AG20443 (cell line): ENCODE data around the gene FNDC5.
"Not testable (repeated sequence)": the region's sequence is repeated elsewhere in the genome, so short reads cannot be mapped to it uniquely, and the experiment has no call there.

ENCODE experiments used
- DNase-seq: peaks from one replicate; pipeline ENCODE4 v3.0.0; 2012; ENCODE audit warnings: low spot score, mixed read lengths

Gene FNDC5

DNA sequence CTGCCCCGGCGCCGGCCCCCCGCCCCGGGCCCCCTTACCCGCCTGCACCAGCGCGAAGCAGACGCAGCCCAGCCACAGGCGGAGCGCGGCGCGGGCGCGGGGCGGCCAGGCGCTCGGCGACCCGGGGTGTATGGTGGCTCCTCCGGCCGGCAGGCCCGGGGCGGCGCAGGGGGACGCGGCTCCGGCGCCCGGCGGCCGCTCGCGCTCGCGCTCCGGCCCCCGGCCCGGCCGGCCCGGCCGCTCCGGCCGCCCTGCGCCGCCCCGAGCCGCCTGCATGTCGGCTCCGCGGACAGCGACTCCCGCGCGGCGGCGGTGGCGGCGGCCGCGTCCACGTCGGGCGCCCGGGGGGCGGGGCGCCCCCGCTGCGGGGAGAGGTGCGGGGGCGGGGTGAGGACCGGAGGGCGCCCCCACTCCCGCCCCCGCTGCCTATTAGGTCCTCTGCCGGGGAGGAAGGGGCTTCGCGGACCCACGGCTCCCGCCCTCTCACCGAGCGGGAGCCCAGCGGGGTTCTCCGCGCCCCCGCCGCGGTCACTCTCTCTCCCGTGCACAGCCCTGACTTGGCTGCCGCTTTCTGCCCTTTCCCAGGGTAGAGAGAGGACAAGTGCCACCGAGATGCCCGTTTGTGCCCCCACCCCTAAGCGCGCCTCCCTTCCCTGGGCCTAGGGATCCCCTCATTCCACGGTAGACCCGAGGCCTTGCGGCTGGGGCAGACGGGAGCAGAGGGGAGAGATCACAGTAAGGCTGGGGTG lies at the start of gene FNDC5:
TSS of gene FNDC5 (minus strand) at position 298 of the 749 bp plus-strand sequence.
- peak; percentile 83 for DNase-seq

DNA sequence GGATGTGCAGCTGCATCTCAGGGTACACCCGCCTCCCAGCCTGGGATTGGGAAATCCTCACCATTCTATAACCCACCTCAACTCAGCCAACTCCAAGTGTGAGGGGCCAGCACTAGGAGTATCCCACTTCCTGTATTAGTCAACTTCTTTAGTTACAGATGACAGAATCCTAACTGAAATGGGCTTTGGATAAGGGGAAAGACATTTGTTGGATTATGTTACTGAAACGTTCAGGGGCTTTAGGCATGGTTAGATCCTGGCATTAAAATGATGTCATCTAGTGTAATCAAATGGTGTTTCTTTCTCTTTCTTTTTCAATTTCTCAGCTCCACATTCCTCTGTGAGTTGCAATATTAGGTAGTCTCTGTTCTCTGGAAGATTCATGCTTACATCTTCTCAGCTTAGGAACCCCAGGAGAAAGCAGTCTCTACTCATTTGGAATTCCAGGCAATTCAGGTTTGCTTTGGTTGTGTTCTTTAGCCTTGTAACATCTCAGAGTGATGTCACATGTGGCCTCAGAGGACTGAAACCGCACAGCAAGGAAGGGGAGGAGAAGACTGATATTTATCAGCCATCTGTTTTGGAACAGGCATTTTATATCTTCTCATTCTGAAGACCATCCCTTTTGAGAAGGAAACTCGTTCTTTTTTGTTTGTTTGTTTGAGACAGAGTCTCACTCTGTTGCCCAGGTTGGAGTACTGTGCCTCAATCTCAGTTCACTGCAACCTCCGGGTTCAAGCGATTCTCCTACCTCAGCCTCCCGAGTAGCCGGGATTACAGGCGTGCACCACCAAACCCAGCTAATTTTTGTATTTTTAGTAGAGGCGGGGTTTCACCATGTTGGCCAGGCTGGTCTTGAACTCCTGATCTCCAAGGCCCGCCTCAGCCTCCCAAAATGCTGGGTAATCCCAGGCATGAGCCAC lies 49.4 kb upstream of the FNDC5 start:
- DNase-seq, result peak; percentile 44

- no peak for DNase-seq
Observed at GRCh38 chr1:32918179-32918578, 47.5 kb upstream of the FNDC5 start.

DNA sequence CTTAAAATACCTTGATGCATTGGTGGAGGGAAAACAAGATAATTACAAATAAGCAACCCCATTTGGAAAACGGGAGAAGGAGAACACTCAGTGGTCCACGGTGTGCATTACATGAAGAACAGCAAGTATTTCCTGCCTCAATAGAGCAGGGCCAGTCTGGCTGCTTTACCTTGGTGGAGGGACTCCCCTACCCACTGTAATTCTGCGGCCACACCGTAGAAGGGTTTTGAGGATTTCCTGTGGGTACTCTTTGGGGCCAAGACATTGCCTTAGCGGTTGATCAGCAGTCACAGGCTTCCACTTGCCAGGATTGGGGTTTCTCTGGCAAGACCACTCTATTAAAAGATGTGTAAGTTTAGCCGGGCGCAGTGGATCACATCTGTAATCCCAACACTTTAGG lies 46.8 kb upstream of the FNDC5 start:
- DNase-seq, result no peak

DNA sequence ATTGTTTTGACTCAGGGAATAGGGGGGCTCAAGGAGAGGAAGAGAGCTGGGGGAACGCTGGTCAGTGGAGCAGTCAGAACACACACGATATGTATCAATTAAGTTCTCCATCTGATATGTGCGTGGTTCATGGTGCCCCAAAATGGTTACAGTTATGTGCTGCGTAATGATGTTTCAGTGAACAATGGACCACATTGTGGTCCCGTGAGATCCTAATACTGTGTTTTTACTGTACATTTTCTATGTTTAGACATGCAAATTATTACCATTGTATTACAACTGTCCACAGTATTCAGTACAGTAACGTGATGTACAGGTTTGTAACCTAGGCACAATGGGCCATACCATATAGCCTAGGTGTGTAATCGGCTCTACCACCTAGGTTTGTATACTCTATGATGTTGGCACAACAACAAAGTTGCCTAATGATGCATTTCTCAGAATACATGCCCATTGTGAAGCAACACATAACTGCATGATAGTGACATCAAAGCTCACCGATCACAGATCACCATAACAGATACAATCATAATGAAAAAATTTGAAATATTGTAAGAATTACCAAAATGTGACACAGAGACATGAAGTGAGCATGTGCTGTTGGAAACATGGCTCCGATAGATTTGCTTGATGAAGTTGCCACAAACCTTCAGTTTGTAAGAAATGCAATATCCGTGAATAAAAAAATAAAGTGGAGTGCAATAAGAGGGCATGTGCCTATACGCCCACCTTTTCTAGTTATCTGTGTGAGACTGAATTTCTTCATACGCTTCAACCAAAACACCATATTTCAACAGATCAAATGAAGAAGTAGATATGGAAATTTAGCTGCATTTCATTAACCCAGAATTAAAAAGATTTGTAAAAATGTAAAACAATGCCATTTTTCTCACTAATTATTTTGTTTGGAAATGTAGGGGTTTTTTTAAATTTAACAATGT lies 45.3 kb upstream of the FNDC5 start:
- DNase-seq, result no peak

DNA sequence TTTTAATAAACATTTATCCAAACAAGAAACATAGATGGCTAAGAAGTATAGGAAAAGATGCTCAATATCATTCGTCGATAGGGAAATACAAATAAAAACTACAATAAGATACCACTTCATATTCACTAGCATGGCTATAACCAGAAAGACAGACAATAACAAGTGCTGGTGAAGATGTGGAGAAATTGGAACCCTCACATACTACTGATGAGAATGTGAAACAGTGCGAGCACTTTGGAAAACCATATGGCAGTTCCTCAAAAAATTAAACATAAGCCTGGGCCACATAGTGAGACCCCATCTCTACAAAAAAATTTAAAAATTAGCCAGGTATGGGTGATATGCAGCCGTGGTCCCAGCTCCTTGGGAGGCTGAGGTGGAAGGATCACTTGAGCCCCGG lies 39.6 kb upstream of the FNDC5 start:
- no peak for DNase-seq

GRCh38 chr1:32907435-32907834 lies 36.7 kb upstream of the FNDC5 start:
- DNase-seq, result peak; percentile 47

DNA sequence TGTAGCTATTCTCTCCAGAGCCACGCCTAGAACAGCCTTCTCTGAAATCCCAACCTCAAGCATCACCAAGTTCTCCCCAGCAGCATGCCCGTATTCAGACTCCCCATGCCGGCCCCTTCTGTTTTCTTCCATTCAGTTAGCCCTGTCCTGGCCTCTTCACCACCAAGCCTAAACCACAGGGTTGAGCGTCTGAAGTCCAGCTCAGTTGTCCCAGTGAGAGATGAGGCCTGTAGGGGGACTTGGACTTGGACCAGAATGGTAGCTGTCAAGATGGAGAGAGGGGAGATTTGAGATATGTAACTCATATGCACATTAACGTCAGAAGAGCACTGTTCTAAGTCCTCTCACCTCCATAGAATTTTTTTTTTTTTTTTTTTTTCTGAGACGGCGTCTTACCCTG lies 35.9 kb upstream of the FNDC5 start:
- peak; percentile 7 for DNase-seq

DNA sequence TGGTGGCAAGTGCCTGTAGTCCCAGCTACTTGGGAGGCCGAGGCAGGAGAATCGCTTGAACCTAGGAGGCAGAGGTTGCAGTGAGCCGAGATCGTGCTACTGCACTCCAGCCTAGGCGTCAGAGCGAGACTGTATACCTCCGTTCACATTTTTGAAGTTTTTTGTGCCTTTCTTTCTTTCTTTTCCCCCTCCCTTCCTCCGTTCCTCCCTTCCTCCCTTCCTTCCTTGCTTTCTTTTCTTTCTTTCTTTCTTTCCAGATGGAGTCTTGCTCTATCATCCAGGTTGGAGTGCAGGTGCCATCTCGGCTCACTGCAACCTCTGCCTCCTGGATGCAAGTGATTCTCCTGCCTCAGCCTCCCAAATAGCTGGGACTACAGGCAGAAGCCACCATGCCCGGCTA lies 34.9 kb upstream of the FNDC5 start:
- DNase-seq, result not testable (repeated sequence)

GRCh38 chr1:32904797-32905196 lies 34.1 kb upstream of the FNDC5 start:
- no peak for DNase-seq

DNA sequence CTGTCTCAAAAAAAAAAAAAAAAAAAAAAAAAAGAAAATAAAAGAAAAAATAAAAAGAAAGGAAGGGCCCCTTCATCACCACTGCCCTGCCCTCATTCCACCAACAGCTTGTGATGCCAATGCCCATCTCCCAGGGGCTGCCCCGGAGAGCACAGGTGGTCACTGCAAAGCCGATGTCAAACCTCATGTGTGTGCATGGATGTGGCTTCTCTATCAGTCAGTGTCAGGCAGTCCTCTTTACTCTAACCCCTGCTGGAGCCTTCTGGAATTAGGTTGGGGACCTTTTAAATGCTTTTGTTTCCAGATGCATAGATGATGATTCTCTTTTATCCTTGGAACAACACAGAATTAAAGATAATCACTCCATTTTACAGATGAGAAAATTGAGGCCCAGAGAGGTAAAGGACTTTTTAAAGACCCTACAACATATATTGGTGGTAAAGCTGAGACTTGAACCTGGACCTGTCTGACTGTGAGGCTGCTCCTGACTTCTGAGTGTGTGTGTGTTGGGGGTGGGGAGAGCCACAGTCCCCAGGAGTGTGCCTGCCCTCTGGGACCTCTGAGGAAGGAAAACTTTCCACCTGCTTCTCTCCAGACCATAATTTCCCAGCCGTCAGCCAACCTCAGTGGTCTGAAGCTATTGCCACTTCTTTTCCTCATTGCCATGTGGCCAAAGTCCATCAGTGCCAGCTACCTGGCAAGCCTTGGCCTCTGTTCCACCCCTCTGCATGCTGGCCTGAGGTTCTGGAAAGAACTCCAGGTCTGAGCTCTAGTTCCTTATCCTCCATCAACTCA lies 33.5 kb upstream of the FNDC5 start:
- no peak for DNase-seq

- no peak for DNase-seq
Observed at GRCh38 chr1:32902535-32902920, 31.8 kb upstream of the FNDC5 start.

GRCh38 chr1:32901823-32902534 lies 31.3 kb upstream of the FNDC5 start:
- DNase-seq, result no peak

DNA sequence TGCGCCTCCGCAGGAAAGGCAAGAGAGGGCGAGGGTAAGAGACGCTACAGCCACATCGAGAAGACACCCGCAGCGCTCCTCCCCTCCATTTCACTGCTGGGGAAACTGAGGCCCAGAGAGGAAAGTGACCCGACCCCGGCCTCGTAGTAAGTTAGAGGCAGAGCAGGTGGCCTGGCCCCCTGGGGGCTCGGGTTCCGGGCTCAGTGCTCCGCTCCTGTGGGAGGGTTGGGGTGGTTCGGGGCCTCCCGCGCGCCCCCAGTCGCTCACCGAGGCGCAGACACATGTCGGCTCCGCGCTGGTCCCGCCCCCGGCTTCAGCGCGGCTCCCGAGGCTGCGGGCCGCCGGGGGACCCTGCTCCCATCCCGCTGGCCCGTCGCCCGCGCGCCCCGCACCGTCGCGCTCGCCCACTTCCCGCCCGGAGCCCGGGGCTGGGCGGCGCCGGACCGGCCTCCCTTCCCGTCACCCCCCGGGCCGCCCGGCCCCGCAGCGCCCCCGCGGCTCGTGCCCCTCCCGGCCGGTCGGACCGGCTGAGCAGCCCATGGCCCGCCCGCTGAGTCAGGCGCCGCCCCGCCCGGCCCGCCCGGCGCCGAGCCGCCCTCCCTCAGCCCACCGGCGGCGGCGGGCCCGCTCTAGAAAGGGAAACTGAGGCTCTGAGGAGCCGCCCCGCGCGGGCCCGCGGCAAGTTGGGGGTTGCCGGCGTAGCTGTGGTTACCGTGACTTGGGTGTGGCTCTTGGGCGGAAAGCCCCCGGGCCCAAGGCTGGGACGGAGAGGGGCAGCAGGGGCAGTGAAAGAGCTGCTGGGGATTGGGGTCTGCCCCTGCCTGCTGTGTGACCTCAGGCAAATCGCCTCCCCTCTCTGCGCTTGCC lies 30.5 kb upstream of the FNDC5 start, which contains the start of gene TMEM54:
TSS of gene TMEM54 (minus strand) at position 434 of the 867 bp plus-strand sequence. CDS start at position 283, 151 bp downstream.
- DNase-seq, result peak; percentile 90

- DNase-seq, result no peak
Observed at GRCh38 chr1:32900371-32900955, 29.8 kb upstream of the FNDC5 start.

GRCh38 chr1:32899586-32900296 lies 29.0 kb upstream of the FNDC5 start:
- DNase-seq, result no peak

GRCh38 chr1:32898958-32899357 lies 28.2 kb upstream of the FNDC5 start:
- DNase-seq, result no peak

DNA sequence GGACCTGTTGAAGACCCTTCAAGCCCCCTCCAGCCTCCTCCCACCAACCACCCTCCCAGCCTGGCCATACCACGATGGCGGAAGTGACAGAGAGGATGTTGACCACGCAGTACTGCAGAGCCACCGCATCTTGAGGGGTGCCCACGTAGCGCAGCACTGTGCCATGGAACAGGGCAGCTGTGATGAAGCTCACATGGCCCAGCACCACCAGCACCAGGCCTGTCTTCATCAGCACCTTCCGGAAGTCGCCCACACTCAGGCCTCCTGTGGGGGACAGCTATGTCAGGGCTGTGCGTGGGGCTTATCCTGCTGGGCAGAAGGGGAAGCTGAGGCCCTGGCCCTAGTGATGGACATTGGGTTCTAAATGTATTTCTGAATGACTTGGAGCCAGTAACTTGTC lies 27.3 kb upstream of the FNDC5 start:
- DNase-seq, result no peak
